Mesothelial cell of epicardium (in vitro differentiated cells): ENCODE measurements around the gene SH2D4B. TPM values are rescaled to one million over a fixed set of nuclear protein-coding genes. Genes with fewer than 3 reads are reported as not detected.
A peak's percentile ranks its signal among the peaks of the same experiment; 100 is the strongest.

Experiments
- DNase-seq, 2 experiments: peaks; one replicate each; pipeline ENCODE4 v3.0.0; 2021; ENCODE audit warnings: low spot score in 2 of 2; ENCODE audit not compliant: unreplicated experiment in 2 of 2
- H3K27ac Mint-ChIP-seq: 2 replicates; pipeline ENCODE4 v1.8.0; 2021; ENCODE audit warnings: mixed read lengths
- H3K27me3 Mint-ChIP-seq: 2 replicates; pipeline ENCODE4 v1.8.0; 2021; ENCODE audit warnings: low read depth, mixed read lengths
- H3K36me3 Mint-ChIP-seq: 2 replicates; pipeline ENCODE4 v1.8.0; 2021; ENCODE audit warnings: mixed read lengths
- H3K4me1 Mint-ChIP-seq: 2 replicates; pipeline ENCODE4 v1.8.0; 2021; ENCODE audit warnings: mixed read lengths
- H3K4me3 Mint-ChIP-seq: 2 replicates; pipeline ENCODE4 v1.8.0; 2021; ENCODE audit warnings: mild to moderate bottlenecking, moderate library complexity, mixed read lengths
- H3K9me3 Mint-ChIP-seq: 2 replicates; pipeline ENCODE4 v1.8.0; 2021; ENCODE audit warnings: mixed read lengths
- CTCF ChIP-seq: fragments of 200-600 bp; sonication (generic); IDR thresholded peaks from one replicate; pipeline ENCODE4 v1.5.0; 2021; ENCODE audit warnings: antibody characterized with exemption; ENCODE audit not compliant: unreplicated experiment
- total RNA-seq: library from RNA; stranded (reverse); gene quantifications from 3 replicates; pipeline ENCODE4 v1.2.1, GENCODE V29; 2021

Gene SH2D4B
- total RNA-seq, 1 donor from 2014 or later: 0.27 TPM

GRCh38 chr10:80659289-80659688 lies 121.6 kb downstream of the SH2D4B start:
- no peak overlapping the region for H3K27ac Mint-ChIP-seq

GRCh38 chr10:80660266-80660665 lies 122.6 kb downstream of the SH2D4B start:
- H3K9me3 Mint-ChIP-seq: no peaks in the 10 kb centered on the region
- H3K36me3 Mint-ChIP-seq: no peaks in the 10 kb centered on the region
- no peak for TF ChIP-seq CTCF
- no peaks in the 10 kb centered on the region for H3K27me3 Mint-ChIP-seq
- peaks cover 8% of the 10 kb centered on the region for H3K4me1 Mint-ChIP-seq
- no peak overlapping the region for H3K27ac Mint-ChIP-seq
- no peak for DNase-seq
- H3K4me3 Mint-ChIP-seq: no peak overlapping the region

More at GRCh38 chr10:80659289-80659688, 121.6 kb downstream of the SH2D4B start:
- Mint-ChIP-seq H3K4me3 (no peak overlapping the region), H3K27me3 (no peaks in the 10 kb centered on the region), H3K9me3 (peaks cover under 1% of the 10 kb centered on the region), H3K4me1 (peaks cover 8% of the 10 kb centered on the region), H3K36me3 (no peaks in the 10 kb centered on the region)
- no peak for TF ChIP-seq CTCF
- no peak for DNase-seq

GRCh38 chr10:80660736-80661135 lies 123.0 kb downstream of the SH2D4B start:
- H3K27me3 Mint-ChIP-seq: no peaks in the 10 kb centered on the region
- H3K36me3 Mint-ChIP-seq: no peaks in the 10 kb centered on the region
- H3K9me3 Mint-ChIP-seq: no peaks in the 10 kb centered on the region

GRCh38 chr10:80661526-80661925 lies 123.8 kb downstream of the SH2D4B start:
- Mint-ChIP-seq H3K36me3 (no peaks in the 10 kb centered on the region), H3K27ac (no peak overlapping the region), H3K9me3 (no peaks in the 10 kb centered on the region), H3K27me3 (no peaks in the 10 kb centered on the region), H3K4me3 (no peak overlapping the region), H3K4me1 (peaks cover 8% of the 10 kb centered on the region)
- no peak for TF ChIP-seq CTCF
- DNase-seq: no peak

More at GRCh38 chr10:80660736-80661135, 123.0 kb downstream of the SH2D4B start:
- peaks cover 8% of the 10 kb centered on the region for H3K4me1 Mint-ChIP-seq
- H3K4me3 Mint-ChIP-seq: no peak overlapping the region
- no peak for TF ChIP-seq CTCF
- DNase-seq: no peak
- no peak overlapping the region for H3K27ac Mint-ChIP-seq

GRCh38 chr10:80662429-80663261 lies 124.9 kb downstream of the SH2D4B start:
- TF ChIP-seq CTCF: peak; percentile 94
- H3K27me3 Mint-ChIP-seq: no peaks in the 10 kb centered on the region
- peaks cover 8% of the 10 kb centered on the region for H3K4me1 Mint-ChIP-seq
- H3K27ac Mint-ChIP-seq: peak overlapping the region; percentile 18
- H3K4me3 Mint-ChIP-seq: peak overlapping the region; percentile 64
- no peaks in the 10 kb centered on the region for H3K36me3 Mint-ChIP-seq
- no peaks in the 10 kb centered on the region for H3K9me3 Mint-ChIP-seq
- peak; percentile 56 to 90 for DNase-seq
